Stimulated activated naive CD8-positive, alpha-beta T cell treated with anti-CD3 and anti-CD28 coated beads, Interleukin-15, Interleukin-2, amounts not matched to agents 100 U/mL and 50 U/mL, for 24 hours (primary cell): ENCODE measurements around the gene CFD.
"Not testable (repeated sequence)": the region's sequence is repeated elsewhere in the genome, so short reads cannot be mapped to it uniquely, and the experiment has no call there.

Experiments
- ATAC-seq: fragments of 150-1000 bp; cut with Tn5 transposase; one replicate; pipeline ENCODE4 v1.10.0; 2021
- DNase-seq: peaks from one replicate; pipeline ENCODE4 v3.0.0; 2021

The CFD gene

DNA sequence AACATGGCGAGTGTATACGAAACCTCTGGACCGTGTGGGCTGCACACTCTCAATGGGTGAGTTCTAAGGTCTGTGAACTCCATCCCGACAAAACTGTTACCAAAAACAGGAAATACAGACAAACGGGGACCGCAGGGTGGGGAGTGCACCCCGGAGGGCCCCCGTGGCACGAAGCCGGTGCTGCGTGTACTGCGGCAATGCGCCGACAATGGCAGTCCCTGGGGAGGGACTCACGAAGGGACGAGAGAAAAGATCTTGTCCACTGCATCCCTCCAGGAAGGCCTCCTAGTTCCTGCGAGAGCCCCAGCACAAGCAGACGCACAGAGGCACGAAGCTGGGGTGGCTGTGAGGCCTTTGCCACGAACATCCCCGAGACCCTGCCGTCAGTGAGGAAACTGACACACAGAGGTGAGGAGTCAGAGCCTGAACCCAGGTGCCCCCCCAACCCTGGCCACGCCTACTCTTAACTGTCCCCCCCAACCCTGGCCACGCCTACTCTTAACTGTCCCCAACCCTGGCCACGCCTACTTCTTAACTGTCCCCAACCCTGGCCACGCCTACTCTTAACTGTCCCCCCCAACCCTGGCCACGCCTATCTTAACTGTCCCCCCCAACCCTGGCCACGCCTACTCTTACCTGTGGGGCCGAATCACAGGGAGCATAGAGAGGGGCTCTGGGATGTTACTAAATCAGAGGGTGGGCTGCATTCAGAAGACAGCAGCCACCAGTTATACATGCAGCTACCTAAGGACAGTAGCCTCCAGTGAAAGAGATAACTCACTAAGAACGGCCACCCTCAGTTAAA lies 29.3 kb downstream of the CFD start:
- ATAC-seq = no peak
- DNase-seq = peak; percentile 34

GRCh38 chr19:889662-890295 lies 30.3 kb downstream of the CFD start:
- ATAC-seq = no peak
- no peak for DNase-seq

- ATAC-seq (no peak), DNase-seq (no peak)
Observed at GRCh38 chr19:890831-891230, 31.4 kb downstream of the CFD start.

DNA sequence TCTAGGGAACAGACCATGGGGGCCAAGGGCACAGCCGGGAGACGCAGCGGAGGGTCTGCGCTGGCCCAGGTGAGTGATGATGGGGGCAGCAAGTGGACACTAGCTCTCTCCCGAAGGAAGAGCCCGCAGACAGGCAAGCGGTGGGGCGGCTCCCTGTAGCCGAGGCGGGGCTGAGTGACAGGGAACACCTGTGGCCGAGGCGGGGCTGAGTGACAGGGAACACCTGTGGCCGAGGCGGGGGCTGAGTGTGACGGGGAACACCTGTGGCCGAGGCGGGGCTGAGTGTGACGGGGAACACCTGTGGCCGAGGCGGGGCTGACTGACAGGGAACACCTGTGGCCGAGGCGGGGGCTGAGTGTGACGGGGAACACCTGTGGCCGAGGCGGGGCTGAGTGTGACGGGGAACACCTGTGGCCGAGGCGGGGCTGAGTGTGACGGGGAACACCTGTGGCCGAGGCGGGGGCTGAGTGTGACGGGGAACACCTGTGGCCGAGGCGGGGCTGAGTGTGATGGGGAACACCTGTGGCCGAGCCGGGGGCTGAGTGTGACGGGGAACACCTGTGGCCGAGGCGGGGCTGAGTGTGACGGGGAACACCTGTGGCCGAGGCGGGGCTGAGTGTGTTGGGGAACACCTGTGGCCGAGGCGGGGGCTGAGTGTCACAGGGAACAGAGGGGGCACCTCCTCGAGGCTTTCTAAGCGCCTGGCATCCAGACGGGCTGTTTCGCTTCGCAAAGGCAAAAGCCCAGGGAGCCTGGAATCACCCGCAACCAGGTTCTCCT lies 32.1 kb downstream of the CFD start:
- not testable (repeated sequence) for ATAC-seq, DNase-seq

- ATAC-seq = peak; percentile 26
- peak; percentile 63 for DNase-seq
Observed at GRCh38 chr19:892243-892893, 32.9 kb downstream of the CFD start.

GRCh38 chr19:892894-893689 lies 33.6 kb downstream of the CFD start, which contains the start of the genes MED16 and RNU6-9:
Gene MED16, minus strand, starts transcription at chr19:893187. Its CDS starts 2,056 bp downstream, at chr19:891131.
Gene RNU6-9, plus strand, starts transcription at chr19:893484.
- DNase-seq = peak; percentile 89
- ATAC-seq = peak; percentile 91

- DNase-seq = no peak
Observed at GRCh38 chr19:896434-896833, 37.0 kb downstream of the CFD start.

GRCh38 chr19:896999-897398 lies 37.5 kb downstream of the CFD start:
- ATAC-seq (no peak), DNase-seq (no peak)

More at GRCh38 chr19:896434-896833, 37.0 kb downstream of the CFD start:
- ATAC-seq = no peak

- ATAC-seq (no peak), DNase-seq (no peak)
Observed at GRCh38 chr19:897442-898039, 38.1 kb downstream of the CFD start.

DNA sequence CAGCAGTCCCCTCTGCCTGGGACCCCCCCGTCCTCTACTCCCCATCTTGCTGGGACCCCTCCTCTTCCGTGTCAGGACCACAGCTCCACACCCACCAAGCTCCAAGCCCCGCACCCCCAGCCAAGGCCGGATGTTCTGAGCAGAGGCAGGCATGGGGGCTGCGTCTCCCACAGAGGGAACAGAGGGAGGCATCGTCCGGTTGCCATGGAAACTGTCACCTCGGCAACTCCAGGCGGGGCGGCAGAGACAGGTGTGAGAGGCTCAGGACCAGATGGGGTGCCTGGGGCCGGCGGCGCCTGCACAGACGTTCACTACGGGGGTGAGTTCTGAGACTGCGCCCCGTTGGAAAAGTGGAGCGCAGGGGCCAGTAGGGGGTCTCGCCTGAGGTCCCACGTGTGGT lies 39.2 kb downstream of the CFD start:
- no peak for ATAC-seq

DNA sequence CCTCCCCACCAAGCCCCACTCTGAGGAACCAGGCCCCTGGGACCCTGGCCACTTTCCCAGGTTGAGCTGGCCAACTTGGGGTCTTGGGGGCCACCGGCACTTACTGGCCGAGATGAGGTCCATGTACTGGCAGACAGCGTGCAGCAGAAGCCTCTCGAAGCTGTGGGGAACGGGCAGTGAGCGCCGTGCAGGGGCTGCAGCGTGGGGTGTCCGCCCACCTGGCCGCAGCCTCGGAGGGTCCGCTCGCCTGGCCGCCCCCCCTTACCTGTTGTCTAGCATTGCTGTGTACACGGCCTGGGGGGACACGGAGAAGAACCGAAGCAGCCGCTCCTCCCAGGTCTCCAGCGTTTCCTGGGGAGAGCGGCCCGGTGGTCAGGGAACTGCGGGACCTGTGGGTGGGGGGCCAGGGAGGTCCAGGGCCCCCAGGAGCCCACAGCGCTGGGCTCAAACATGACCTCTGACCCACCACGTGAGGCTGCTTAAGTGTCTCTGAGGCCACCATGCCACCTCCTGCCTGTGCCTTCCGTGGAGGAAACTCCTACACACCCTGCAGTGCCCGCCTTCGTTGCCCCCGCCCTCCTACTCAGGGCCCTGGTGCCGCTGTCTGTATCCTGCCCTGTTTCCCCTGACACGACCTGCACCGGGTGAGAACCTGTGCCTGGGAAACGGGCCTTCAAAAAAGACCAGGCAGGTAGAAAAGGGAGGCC lies 40.0 kb downstream of the CFD start:
- ATAC-seq = no peak
- no peak for DNase-seq

More for the DNA sequence above, 39.2 kb downstream of the CFD start:
- no peak for DNase-seq

GRCh38 chr19:900043-900301 lies 40.5 kb downstream of the CFD start:
- DNase-seq (no peak), ATAC-seq (no peak)

GRCh38 chr19:900302-901111 lies 41.0 kb downstream of the CFD start:
- peak; percentile 36 for ATAC-seq
- no peak for DNase-seq

DNA sequence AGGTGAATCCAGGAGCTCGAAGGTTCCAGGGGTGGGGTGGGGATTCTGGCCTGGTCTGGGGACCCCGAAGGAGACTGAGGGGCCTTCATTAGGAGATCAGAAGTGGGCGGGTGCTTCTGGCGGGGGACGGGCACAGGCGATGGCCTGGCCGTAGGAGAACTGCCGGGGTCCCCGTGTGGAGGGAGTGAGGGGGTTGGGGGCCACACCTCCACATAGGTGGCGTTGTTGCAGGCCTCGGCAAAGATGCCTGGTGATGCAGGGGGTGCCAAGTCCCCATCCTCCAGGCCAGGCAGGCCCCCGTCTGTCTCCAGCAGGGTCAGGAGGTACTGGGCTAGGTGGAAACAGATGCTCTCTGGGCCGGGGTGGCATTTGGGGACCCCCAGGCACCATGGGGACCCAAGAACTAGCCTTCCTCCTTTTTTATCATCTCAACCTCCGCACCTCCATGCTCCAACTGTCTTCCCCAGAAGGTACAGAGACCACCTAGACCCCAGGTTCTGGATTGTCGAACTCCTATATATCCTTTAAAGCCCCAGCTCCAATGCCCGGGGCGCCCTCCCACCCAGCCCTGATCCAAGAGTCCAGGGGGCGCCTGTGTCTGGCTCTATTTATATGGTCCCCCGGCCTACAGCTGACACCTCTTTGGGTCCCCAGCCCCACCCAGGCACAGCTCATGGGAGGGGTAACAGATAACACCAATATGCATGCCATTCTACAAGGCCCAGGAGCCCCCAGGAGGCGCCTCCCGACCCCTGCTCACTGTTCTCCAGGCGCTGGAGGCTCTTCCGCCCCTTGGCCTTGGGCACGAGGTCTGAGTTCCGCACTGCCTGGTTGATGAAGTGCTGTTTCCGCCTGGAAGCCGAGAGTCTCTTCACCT lies 42.0 kb downstream of the CFD start:
- DNase-seq (no peak), ATAC-seq (no peak)

- DNase-seq (no peak), ATAC-seq (no peak)
Observed at GRCh38 chr19:902093-902370, 42.6 kb downstream of the CFD start.

- no peak for ATAC-seq
- DNase-seq = no peak
Observed at GRCh38 chr19:902446-903226, 43.2 kb downstream of the CFD start.

DNA sequence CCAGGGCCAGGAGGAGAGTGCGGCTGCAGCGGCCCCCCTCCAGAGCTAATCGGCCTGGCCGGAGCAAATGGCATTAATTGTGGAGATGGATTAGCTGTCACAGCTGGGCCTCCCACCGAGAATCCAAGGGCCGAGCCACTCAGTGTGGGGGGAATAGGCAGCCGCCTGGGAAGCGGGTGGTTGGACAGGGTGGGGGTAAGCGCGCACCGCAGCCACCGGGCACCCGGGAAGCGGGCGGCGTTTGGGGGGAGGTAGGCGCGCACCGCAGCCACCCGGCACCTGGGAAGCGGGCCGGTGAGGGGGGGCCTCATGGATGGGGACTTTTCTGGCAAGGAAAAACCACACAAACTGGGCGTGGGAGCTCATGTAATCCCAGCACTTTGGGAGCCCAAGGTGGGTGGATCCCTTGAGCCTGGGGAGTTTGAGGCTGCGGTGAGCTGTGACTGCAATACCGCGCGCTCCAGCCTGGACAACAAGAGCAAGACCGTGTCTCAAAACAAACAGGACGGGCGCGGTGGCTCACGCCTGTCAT lies 43.9 kb downstream of the CFD start:
- ATAC-seq = no peak

DNA sequence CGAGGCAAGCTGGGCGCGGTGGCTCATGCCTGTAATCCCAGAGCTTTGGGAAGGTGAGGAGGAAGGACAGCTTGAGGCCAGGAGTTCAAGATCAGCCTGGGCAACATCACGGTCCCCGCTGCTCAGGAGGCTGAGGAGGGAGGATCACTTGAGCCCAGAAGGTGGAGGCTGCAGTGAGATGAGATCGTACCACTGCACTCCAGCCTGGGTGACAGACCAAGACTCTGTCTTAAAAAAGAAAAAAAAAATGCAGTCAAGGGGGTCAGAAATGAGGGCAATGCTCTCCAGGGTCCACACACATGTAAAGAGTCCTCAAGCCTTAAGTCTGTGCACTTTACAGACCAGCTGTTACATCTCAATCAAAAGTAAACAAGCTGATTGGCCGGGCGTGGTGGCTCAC lies 45.1 kb downstream of the CFD start:
- ATAC-seq = no peak
- DNase-seq = no peak

More for the DNA sequence above, 43.9 kb downstream of the CFD start:
- no peak for DNase-seq
